ENCODE data around the gene OR1E1.
"Not testable (repeated sequence)": the region's sequence is repeated elsewhere in the genome, so short reads cannot be mapped to it uniquely, and the experiment has no call there.

DNA sequence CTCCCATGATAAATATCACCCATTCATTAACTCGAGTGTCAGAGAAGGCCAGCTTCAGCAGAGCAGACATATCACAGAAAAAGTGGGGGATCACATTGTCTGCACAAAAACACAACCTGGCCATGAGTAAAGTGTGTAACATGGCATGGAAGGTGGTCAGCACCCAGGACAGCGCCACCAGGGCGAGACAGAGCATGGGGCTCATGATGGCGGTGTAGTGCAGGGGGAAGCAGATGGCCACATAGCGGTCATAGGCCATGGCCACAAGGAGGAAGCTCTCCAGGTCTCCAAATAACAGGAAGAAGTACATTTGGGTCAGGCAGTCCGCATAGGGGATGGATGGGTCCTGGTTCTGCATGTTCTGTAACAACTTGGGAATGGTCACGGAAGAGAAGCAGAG lies 409 bp downstream of the OR1E1 start:
- TF ChIP-seq, protein P1, sequence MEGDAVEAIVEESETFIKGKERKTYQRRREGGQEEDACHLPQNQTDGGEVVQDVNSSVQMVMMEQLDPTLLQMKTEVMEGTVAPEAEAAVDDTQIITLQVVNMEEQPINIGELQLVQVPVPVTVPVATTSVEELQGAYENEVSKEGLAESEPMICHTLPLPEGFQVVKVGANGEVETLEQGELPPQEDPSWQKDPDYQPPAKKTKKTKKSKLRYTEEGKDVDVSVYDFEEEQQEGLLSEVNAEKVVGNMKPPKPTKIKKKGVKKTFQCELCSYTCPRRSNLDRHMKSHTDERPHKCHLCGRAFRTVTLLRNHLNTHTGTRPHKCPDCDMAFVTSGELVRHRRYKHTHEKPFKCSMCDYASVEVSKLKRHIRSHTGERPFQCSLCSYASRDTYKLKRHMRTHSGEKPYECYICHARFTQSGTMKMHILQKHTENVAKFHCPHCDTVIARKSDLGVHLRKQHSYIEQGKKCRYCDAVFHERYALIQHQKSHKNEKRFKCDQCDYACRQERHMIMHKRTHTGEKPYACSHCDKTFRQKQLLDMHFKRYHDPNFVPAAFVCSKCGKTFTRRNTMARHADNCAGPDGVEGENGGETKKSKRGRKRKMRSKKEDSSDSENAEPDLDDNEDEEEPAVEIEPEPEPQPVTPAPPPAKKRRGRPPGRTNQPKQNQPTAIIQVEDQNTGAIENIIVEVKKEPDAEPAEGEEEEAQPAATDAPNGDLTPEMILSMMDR (IDR thresholded peaks at IDR 0.05), result not testable (repeated sequence)
- TF ChIP-seq POLR2AphosphoS5 (IDR thresholded peaks at IDR 0.05; ENCODE audit: insufficient read depth in 1 of 2, low read depth in 1 of 2), result not testable (repeated sequence)
